Activated CD4-positive, alpha-beta T cell treated with anti-CD3 and anti-CD28 coated beads, Interleukin-10, Interleukin-2, amounts not matched to agents 100 ng/mL and 50 ng/mL, durations not matched to agents 16 hours and 8 hours (primary cell): ENCODE results near the gene UXS1.
"Not testable (repeated sequence)": the region's sequence is repeated elsewhere in the genome, so short reads cannot be mapped to it uniquely, and the experiment has no call there.

ENCODE experiments used
- DNase-seq: peaks from one replicate; pipeline ENCODE4 v3.0.0-alpha.2; 2020

The UXS1 gene

GRCh38 chr2:106159866-106160785 lies 34.0 kb downstream of the UXS1 start:
- peak; percentile 78 for DNase-seq

DNA sequence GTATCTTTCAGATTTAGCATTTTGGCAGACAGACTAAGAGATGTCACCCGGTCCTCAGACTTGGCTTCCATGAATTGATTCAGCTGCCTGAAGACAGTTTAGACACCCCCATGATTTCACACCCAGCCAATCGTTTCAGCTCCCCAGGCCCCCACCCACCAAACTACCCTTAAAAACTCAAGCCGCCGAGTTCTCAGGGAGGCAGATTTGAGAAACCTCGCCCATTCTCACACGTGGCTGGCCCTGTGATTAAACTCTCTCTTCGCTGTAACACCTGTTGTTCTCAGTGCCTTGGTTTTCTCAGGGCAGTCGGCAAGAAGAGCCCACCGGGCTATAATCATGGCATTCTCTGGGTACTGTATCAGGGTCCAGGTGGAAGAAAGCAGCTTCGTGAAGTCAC lies 35.2 kb downstream of the UXS1 start:
- peak; percentile 40 for DNase-seq

- DNase-seq, result no peak
Measured at GRCh38 chr2:106158131-106158530, 36.0 kb downstream of the UXS1 start.

- no peak for DNase-seq
Measured at GRCh38 chr2:106157416-106157815, 36.7 kb downstream of the UXS1 start.

DNA sequence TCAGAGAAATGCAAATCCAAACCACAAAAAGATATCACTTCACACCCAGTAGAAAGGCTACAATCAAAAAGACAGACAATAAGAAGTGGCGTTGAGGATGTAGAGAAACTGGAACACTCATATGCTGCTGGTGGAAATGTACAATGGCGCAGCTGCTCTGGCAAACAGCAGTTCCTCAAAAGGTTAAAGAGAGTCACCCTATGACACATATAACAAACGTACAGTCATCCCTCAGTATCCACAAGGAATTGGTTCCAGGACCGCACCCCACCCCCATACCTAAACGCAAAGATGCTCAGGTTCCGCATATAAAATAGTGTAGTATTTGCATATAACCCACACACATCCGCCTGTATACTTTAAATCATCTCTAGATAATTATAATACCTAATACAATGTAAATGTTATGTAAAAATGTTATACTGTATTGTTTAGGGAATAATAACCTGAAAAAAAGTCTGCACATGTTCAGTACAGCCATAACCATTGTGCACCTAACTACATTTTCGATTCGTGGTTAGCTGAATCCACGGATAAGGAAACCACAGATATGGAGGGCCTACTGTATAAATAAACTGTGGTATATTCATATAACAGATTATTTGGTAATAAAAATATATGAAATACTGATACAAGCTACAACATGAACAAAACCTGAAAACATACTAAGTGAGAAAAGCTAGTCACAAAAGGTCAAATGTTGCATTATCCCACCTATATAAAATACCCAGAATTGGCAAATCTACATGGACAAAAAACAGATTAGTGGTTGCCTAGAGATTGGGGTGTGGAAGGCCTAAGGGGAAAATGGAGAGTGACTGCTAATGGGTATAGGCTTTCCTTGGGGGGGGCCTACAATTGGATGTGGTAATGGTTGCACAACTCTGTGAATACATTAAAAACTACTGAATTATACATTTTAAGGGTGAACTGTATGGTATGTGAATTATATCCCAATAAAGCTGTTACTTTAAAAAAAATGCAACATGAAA lies 37.5 kb downstream of the UXS1 start:
- no peak for DNase-seq

DNA sequence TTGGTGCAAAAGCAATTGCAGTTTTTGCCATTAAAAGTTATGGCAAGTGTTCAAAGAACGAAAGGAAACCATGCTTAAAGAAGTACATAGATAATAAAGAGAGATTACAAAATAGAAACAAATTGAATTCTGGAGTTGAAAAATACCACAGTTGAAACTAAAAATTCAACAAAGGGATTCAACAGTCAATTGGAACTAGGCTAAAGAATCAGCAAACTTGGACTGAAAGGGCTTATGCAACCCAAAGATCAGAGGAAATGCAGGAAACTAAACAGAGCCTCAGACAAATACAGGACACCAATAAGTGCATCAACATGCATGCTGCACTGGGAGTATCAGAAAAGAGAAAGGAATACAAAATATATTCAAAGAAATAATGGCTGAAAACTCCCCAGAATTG lies 40.3 kb downstream of the UXS1 start:
- no peak for DNase-seq

DNA sequence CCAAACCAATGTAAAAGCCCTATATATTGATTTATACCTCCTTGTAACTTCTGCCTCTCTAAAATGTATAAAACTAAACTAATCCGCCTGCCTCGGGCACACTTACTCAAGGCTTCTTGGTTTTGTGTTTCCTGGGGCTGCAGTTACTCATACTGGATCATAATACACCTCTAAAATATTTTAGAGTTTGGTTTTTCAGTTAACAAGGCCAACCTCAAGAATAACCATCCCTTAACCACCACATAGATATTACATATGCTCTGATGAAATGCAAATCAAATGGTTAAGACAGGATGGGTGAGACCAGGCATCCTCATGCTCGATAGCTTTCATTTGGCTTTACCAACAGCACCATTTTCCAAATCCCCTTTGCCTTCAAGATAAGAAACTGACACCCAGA lies 46.4 kb downstream of the UXS1 start:
- DNase-seq, result peak; percentile 68

DNA sequence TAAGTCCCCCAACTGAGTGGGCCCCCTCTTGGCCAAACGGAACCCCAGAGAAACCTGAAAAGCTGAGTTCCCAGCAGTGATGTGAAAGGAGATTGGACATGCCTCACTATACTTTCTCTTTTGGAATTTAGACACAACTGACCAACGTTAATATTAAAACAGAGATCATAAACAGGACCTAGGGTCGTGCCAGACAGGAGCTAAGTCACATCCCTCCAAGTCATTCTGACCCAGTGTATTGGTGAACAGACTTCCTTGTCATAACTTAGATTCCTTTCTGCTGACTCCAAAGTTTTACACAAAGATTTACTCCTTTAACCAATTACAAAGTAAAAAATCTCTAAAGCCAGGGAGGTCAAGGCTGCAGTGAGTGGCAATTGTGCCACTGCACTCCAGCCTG lies 46.9 kb downstream of the UXS1 start:
- no peak for DNase-seq

- peak; percentile 74 for DNase-seq
Measured at GRCh38 chr2:106144621-106145331, 49.3 kb downstream of the UXS1 start.

GRCh38 chr2:106143495-106144215 lies 50.4 kb downstream of the UXS1 start:
- DNase-seq, result no peak

DNA sequence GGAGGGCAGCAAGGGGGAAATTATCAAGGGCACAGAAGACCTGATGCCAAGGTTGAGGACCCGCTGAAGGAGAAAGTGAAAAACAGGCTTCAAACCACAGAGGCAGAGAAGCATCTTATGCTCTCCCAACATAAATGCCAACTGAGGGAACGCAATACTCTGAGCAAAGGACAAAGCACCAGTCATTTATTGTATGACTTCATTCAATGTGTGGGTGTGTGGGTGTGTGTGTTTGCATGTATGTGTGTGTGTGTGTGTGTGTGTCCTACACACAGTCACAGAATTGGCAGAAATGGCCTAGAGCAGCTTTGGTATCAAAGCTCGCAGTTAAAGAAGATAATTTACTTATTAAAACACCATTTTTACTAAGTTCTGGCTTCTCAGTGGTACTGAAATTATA lies 51.4 kb downstream of the UXS1 start:
- no peak for DNase-seq

GRCh38 chr2:106140913-106141312 lies 53.2 kb downstream of the UXS1 start:
- DNase-seq, result peak; percentile 35

GRCh38 chr2:106140113-106140512 lies 54.0 kb downstream of the UXS1 start:
- DNase-seq, result no peak

GRCh38 chr2:106139238-106139935 lies 54.7 kb downstream of the UXS1 start:
- DNase-seq, result peak; percentile 30

- no peak for DNase-seq
Measured at GRCh38 chr2:106138543-106139237, 55.4 kb downstream of the UXS1 start.

- DNase-seq, result no peak
Measured at GRCh38 chr2:106137731-106138521, 56.2 kb downstream of the UXS1 start.

DNA sequence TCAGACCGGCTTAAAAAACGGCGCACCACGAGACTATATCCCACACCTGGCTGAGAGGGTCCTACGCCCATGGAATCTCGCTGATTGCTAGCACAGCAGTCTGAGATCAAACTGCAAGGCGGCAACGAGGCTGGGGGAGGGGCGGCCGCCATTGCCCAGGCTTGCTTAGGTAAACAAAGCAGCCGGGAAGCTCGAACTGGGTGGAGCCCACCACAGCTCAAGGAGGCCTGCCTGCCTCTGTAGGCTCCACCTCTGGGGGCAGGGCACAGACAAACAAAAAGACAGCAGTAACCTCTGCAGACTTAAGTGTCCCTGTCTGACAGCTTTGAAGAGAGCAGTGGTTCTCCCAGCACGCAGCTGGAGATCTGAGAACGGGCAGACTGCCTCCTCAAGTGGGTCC lies 62.9 kb downstream of the UXS1 start:
- DNase-seq, result not testable (repeated sequence)

- DNase-seq, result no peak
Measured at GRCh38 chr2:106130251-106130998, 63.7 kb downstream of the UXS1 start.

DNA sequence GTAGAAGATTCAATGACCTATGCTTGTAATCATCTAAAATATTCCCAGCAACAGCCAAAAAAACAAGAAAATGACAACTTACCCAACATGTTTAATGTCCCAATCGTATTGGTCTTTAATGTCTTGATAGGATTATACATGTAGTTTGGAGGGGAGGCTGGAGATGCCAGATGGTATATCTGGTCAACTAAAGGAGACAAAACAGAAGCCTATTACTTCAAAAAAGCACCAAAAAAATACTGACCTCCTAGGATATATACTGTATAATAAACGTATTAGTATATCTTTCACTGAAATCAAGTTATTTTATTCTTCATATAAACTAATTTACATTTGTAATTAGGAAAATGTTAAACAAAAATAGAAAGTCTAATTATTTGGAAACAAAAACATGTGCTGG lies 64.5 kb downstream of the UXS1 start:
- DNase-seq, result no peak
